Upper lobe of right lung (tissue), 1 donor: ENCODE measurements around the gene ZNF19. TPM values are rescaled to one million over a fixed set of nuclear protein-coding genes. Genes with fewer than 3 reads are reported as not detected.

Source experiments
- ATAC-seq: fragments of 200-7000 bp; cut with Tn5 transposase; one replicate; pipeline ENCODE4 v1.9.1; 2020; ENCODE audit warnings: mild to moderate bottlenecking, moderate library complexity
- DNase-seq: peaks from one replicate; pipeline ENCODE4 v3.0.0-alpha.2; 2020
- H3K27ac ChIP-seq: fragments of 200-600 bp; one replicate; pipeline ENCODE4 v1.8.0; 2022
- H3K27me3 ChIP-seq: fragments of 200-600 bp; one replicate; pipeline ENCODE4 v1.8.0; 2022; ENCODE audit warnings: mild to moderate bottlenecking
- H3K36me3 ChIP-seq: fragments of 200-600 bp; one replicate; pipeline ENCODE4 v1.8.0; 2022
- H3K4me1 ChIP-seq: fragments of 200-600 bp; one replicate; pipeline ENCODE4 v1.8.0; 2022
- H3K4me3 ChIP-seq: fragments of 200-600 bp; one replicate; pipeline ENCODE4 v1.8.0; 2022; ENCODE audit warnings: mild to moderate bottlenecking
- H3K9me3 ChIP-seq: fragments of 200-600 bp; one replicate; pipeline ENCODE4 v1.8.0; 2022
- CTCF ChIP-seq: fragments of 200-600 bp; IDR thresholded peaks from one replicate; pipeline ENCODE4 v1.8.0; 2022; ENCODE audit warnings: antibody characterized with exemption
- intact Hi-C: fragments of 100-400 bp; cut with DNase I; formaldehyde crosslinking; loops from one replicate; pipeline ENCODE4 v1.11.0; 2022
- total RNA-seq: library from RNA; stranded (reverse); fragmentation: NEBNext Ultra II Directional; extraction: Animal tissue kit (Norgen Biotek cat#: 25700); gene quantifications from one replicate; pipeline ENCODE4 v1.2.1, GENCODE V29; 2021
- donor health status: DM: no; HTN: yes; CAD: no; lungs with severe emphysema.

Gene ZNF19
- total RNA-seq, 1 donor from 2014 or later: 11.4 TPM

DNA sequence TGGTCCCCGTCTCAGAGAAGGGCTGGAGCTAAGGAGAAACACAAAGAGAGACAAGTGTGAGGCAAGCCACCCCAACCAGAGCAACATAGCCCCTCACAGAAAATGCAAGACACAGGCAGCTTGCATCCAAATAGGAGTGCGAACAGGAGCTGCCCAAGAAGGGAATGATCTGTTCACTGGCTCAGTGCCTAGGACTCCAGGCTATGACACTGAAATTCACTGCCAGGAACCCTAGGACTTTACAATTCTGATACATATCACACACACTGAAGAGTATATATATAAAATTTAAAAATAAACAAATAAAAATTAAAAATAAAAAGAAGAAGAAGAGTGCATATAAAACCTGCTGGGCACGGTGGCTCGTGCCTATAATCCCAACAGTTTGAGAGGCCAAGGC, 32.3 kb downstream of the ZNF19 start:
- H3K4me3 ChIP-seq: no peak overlapping the region
- H3K9me3 ChIP-seq: peaks cover under 1% of the 10 kb centered on the region
- DNase-seq (no peak), ATAC-seq (no peak)
- intact Hi-C loops: no loop called here
- no peak overlapping the region for H3K27ac ChIP-seq
- H3K27me3 ChIP-seq: no peaks in the 10 kb centered on the region
- peaks cover 16% of the 10 kb centered on the region for H3K4me1 ChIP-seq
- TF ChIP-seq CTCF: no peak
- peaks cover 32% of the 10 kb centered on the region for H3K36me3 ChIP-seq

- no peaks in the 10 kb centered on the region for H3K27me3 ChIP-seq
- intact Hi-C loops: no loop called here
- H3K9me3 ChIP-seq: peaks cover 38% of the 10 kb centered on the region
- TF ChIP-seq CTCF: no peak
- H3K27ac ChIP-seq: no peak overlapping the region
- H3K36me3 ChIP-seq: peaks cover 57% of the 10 kb centered on the region
- H3K4me3 ChIP-seq: no peak overlapping the region
- H3K4me1 ChIP-seq: no peaks in the 10 kb centered on the region
- DNase-seq (no peak), ATAC-seq (no peak)
Observed at GRCh38 chr16:71453036-71453435, 36.1 kb downstream of the ZNF19 start.

GRCh38 chr16:71449020-71449419, 40.1 kb downstream of the ZNF19 start:
- intact Hi-C loops: no loop called here
- H3K4me1 ChIP-seq: no peaks in the 10 kb centered on the region
- peaks cover 45% of the 10 kb centered on the region for H3K36me3 ChIP-seq
- no peaks in the 10 kb centered on the region for H3K27me3 ChIP-seq
- peaks cover 65% of the 10 kb centered on the region for H3K9me3 ChIP-seq
- DNase-seq (no peak), ATAC-seq (no peak)
- H3K27ac ChIP-seq: no peak overlapping the region
- no peak overlapping the region for H3K4me3 ChIP-seq
- no peak for TF ChIP-seq CTCF

- Histone ChIP-seq H3K9me3 (peaks cover 66% of the 10 kb centered on the region), H3K27ac (no peak overlapping the region), H3K36me3 (peaks cover 38% of the 10 kb centered on the region), H3K4me3 (no peak overlapping the region), H3K4me1 (no peaks in the 10 kb centered on the region), H3K27me3 (no peaks in the 10 kb centered on the region)
- ATAC-seq (no peak), DNase-seq (no peak)
- TF ChIP-seq CTCF: no peak
- intact Hi-C loops: no loop called here
Observed at GRCh38 chr16:71448274-71448866, 40.8 kb downstream of the ZNF19 start.

GRCh38 chr16:71443714-71444113, 45.4 kb downstream of the ZNF19 start:
- H3K36me3 ChIP-seq: no peaks in the 10 kb centered on the region
- DNase-seq (no peak), ATAC-seq (peak; percentile 11)
- H3K4me1 ChIP-seq: no peaks in the 10 kb centered on the region
- no peak overlapping the region for H3K27ac ChIP-seq
- intact Hi-C loops: no loop called here
- no peaks in the 10 kb centered on the region for H3K27me3 ChIP-seq
- H3K9me3 ChIP-seq: peaks cover 37% of the 10 kb centered on the region
- no peak for TF ChIP-seq CTCF
- no peak overlapping the region for H3K4me3 ChIP-seq

- TF ChIP-seq CTCF: no peak
- intact Hi-C loops: no loop called here
- Histone ChIP-seq H3K4me1 (no peaks in the 10 kb centered on the region), H3K4me3 (no peak within 1 kb of the TSS), H3K36me3 (no peaks in the 10 kb centered on the region), H3K27me3 (no peaks in the 10 kb centered on the region), H3K9me3 (peaks cover 21% of the 10 kb centered on the region), H3K27ac (no peak within 1 kb of the TSS)
- ATAC-seq: no peak
- no peak for DNase-seq
Observed at GRCh38 chr16:71442051-71442440, 47.1 kb downstream of the ZNF19 start, which contains the start of gene TLE7. TLE7 (minus strand) TSS chr16:71442054; CDS start chr16:71433324, 8,730 bp downstream.
